Neural progenitor cell (in vitro differentiated cells): ENCODE results near the gene GFER. TPM values are rescaled to one million over a fixed set of nuclear protein-coding genes. Genes with fewer than 3 reads are reported as not detected.

Experiments used
- DNase-seq: peaks from one replicate; pipeline ENCODE4 v3.0.0-alpha.2; 2016; ENCODE audit warnings: low spot score
- H2AFZ ChIP-seq: fragments of 200-600 bp; sonication (generic); replicated peaks from 2 replicates; pipeline ENCODE4 v1.6.1; 2016; ENCODE audit warnings: antibody characterized with exemption
- H3F3A ChIP-seq: fragments of 200-600 bp; sonication (generic); 2 replicates; pipeline ENCODE4 v1.6.1; 2016; ENCODE audit warnings: antibody characterized with exemption, low read depth
- H3K27ac ChIP-seq: fragments of 200-600 bp; sonication (generic); 2 replicates; pipeline ENCODE4 v1.5.1; 2016; ENCODE audit warnings: mild to moderate bottlenecking
- H3K27me3 ChIP-seq: fragments of 200-600 bp; sonication (generic); 2 replicates; pipeline ENCODE4 v1.6.1; 2016; ENCODE audit warnings: mild to moderate bottlenecking, moderate library complexity
- H3K36me3 ChIP-seq: fragments of 200-600 bp; sonication (generic); 2 replicates; pipeline ENCODE4 v1.5.1; 2016
- H3K4me1 ChIP-seq: fragments of 200-600 bp; sonication (generic); 2 replicates; pipeline ENCODE4 v1.6.1; 2016; ENCODE audit warnings: mixed run types
- H3K4me2 ChIP-seq: fragments of 200-600 bp; sonication (generic); 2 replicates; pipeline ENCODE4 v1.6.1; 2016
- H3K4me3 ChIP-seq: fragments of 200-600 bp; sonication (generic); 2 replicates; pipeline ENCODE4 v1.5.1; 2016
- H3K79me2 ChIP-seq: fragments of 200-600 bp; sonication (generic); 2 replicates; pipeline ENCODE4 v1.6.1; 2016; ENCODE audit warnings: low read depth
- H3K9ac ChIP-seq: fragments of 200-600 bp; sonication (generic); 2 replicates; pipeline ENCODE4 v1.6.1; 2016
- H3K9me3 ChIP-seq: fragments of 200-600 bp; sonication (generic); 2 replicates; pipeline ENCODE4 v1.5.1; 2016; ENCODE audit warnings: low read depth
- H4K20me1 ChIP-seq: fragments of 200-600 bp; sonication (generic); 2 replicates; pipeline ENCODE4 v1.6.1; 2016; ENCODE audit warnings: low read depth
- H3K27ac Mint-ChIP-seq: 3 replicates; pipeline ENCODE4 v1.8.0; 2021; ENCODE audit warnings: mixed read lengths
- H3K27me3 Mint-ChIP-seq: 2 replicates; pipeline ENCODE4 v1.8.0; 2022; ENCODE audit warnings: low read depth, mild to moderate bottlenecking, inconsistent platforms, moderate library complexity, mixed read lengths; ENCODE audit not compliant: insufficient read depth
- H3K36me3 Mint-ChIP-seq: 3 replicates; pipeline ENCODE4 v1.8.0; 2021; ENCODE audit warnings: mixed read lengths
- H3K4me1 Mint-ChIP-seq: 3 replicates; pipeline ENCODE4 v1.8.0; 2021; ENCODE audit warnings: mixed read lengths
- H3K4me3 Mint-ChIP-seq: 3 replicates; pipeline ENCODE4 v1.8.0; 2021; ENCODE audit warnings: mild to moderate bottlenecking, moderate library complexity, mixed read lengths
- H3K9me3 Mint-ChIP-seq: 3 replicates; pipeline ENCODE4 v1.8.0; 2020; ENCODE audit warnings: mixed read lengths
- EZH2 ChIP-seq: fragments of 200-600 bp; sonication (generic); IDR thresholded peaks from 2 replicates; pipeline ENCODE4 v1.6.1; 2017; ENCODE audit warnings: antibody characterized with exemption, mild to moderate bottlenecking, moderate library complexity
- EZH2phosphoT487 ChIP-seq: fragments of 200-600 bp; sonication (generic); IDR thresholded peaks from 2 replicates; pipeline ENCODE4 v1.6.1; 2017; ENCODE audit warnings: antibody characterized with exemption
- total RNA-seq: library from RNA; depleted of rRNA; stranded (reverse); fragments of >200 nt; gene quantifications from 2 replicates; pipeline ENCODE4 v1.2.3, GENCODE V29; 2015; ENCODE audit warnings: low replicate concordance
- TF ChIP-seq, protein P1 (sequence below): fragments of 200-600 bp; sonication (generic); IDR thresholded peaks from 2 replicates; pipeline ENCODE4 v1.5.1; 2017; ENCODE audit warnings: antibody characterized with exemption, mild to moderate bottlenecking

GFER gene
- total RNA-seq, 1 donor from 2014 or later = 35.1 TPM

DNA sequence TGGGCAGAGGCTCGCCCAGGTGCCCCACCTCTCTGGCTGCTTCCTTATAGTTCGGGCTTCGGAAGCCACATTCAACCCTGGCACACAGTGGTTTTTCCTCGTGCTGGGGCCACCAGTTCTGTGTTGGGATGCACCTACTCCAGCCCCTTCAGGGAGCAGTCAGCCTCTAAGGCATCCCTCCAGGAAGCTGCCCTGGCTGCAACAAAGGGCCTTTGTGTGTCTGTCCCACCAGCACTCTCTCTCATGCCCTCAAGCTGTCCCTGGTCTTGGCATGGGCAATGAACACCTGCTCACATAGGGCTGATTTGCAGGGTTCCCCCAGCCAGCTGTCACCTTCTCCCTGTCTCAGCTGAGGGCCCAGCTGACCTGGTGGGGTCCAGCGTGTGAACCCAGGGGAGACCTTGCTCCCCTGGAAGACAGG lies 2.0 kb upstream of the GFER start:
- TF ChIP-seq, protein P1, sequence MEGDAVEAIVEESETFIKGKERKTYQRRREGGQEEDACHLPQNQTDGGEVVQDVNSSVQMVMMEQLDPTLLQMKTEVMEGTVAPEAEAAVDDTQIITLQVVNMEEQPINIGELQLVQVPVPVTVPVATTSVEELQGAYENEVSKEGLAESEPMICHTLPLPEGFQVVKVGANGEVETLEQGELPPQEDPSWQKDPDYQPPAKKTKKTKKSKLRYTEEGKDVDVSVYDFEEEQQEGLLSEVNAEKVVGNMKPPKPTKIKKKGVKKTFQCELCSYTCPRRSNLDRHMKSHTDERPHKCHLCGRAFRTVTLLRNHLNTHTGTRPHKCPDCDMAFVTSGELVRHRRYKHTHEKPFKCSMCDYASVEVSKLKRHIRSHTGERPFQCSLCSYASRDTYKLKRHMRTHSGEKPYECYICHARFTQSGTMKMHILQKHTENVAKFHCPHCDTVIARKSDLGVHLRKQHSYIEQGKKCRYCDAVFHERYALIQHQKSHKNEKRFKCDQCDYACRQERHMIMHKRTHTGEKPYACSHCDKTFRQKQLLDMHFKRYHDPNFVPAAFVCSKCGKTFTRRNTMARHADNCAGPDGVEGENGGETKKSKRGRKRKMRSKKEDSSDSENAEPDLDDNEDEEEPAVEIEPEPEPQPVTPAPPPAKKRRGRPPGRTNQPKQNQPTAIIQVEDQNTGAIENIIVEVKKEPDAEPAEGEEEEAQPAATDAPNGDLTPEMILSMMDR = no peak
- TF ChIP-seq EZH2phosphoT487 (no peak), EZH2 (no peak)
- peak overlapping the region; percentile 42 for H3K4me2 ChIP-seq
- no peak overlapping the region for H2AFZ ChIP-seq
- Mint-ChIP-seq H3K27me3 (peaks cover 24% of the 10 kb centered on the region), H3K27ac (no peak overlapping the region), H3K4me3 (peak overlapping the region; percentile 82), H3K36me3 (peaks cover 8% of the 10 kb centered on the region), H3K9me3 (no peaks in the 10 kb centered on the region), H3K4me1 (peaks cover 27% of the 10 kb centered on the region)
- peaks cover 43% of the 10 kb centered on the region for H4K20me1 ChIP-seq
- no peak overlapping the region for H3K27ac ChIP-seq
- no peak for DNase-seq
- no peak overlapping the region for H3K4me3 ChIP-seq
- no peaks in the 10 kb centered on the region for H3K36me3 ChIP-seq
- peaks cover 37% of the 10 kb centered on the region for H3K4me1 ChIP-seq
- H3K79me2 ChIP-seq = peaks cover 14% of the 10 kb centered on the region
- H3K9ac ChIP-seq = no peak overlapping the region
- H3K9me3 ChIP-seq = no peaks in the 10 kb centered on the region
- peaks cover 26% of the 10 kb centered on the region for H3F3A ChIP-seq
- H3K27me3 ChIP-seq = peaks cover 56% of the 10 kb centered on the region

DNA sequence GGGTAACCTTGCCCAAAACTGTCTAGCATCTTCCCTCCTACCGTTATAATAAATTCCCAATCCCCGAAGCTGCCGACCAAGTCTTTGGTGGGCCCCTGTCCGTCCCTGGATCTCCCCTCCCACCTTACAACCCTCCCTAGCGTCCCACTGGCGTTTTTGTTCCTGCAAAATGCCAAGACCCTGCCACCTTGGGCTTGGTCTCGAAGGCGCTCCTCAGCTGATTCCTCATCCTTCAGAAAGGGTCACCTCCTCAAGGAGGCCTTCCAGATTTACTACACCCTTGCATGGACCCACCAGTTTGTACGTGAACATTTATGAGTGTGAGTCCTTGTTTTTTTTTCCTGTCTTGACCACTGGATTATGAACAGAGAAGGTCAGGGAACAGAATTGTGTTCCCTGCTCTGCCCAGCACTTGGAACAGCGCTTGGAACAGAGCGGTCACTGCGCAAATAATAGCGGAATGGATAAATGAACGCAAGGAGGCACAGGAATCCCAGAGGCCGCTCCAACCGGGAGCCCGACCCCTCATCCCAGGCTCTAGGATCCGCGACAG lies 926 bp upstream of the GFER start:
- no peaks in the 10 kb centered on the region for H3K9me3 Mint-ChIP-seq
- H4K20me1 ChIP-seq = peaks cover 37% of the 10 kb centered on the region
- DNase-seq = no peak
- peak overlapping the region; percentile 93 for H3K4me2 ChIP-seq
- TF ChIP-seq EZH2phosphoT487 (no peak), EZH2 (no peak)
- TF ChIP-seq, protein P1 = no peak
- peak overlapping the region; percentile 82 for H3K4me3 Mint-ChIP-seq
- no peaks in the 10 kb centered on the region for H3K36me3 ChIP-seq
- H3K79me2 ChIP-seq = peaks cover 14% of the 10 kb centered on the region
- peaks cover 37% of the 10 kb centered on the region for H3K4me1 ChIP-seq
- peaks cover 27% of the 10 kb centered on the region for H3K4me1 Mint-ChIP-seq
- H2AFZ ChIP-seq = peak overlapping the region; percentile 90
- peaks cover 56% of the 10 kb centered on the region for H3K27me3 ChIP-seq
- no peaks in the 10 kb centered on the region for H3K9me3 ChIP-seq
- no peak overlapping the region for H3K27ac ChIP-seq
- peaks cover 26% of the 10 kb centered on the region for H3F3A ChIP-seq
- peak overlapping the region; percentile 95 for H3K4me3 ChIP-seq
- no peak overlapping the region for H3K9ac ChIP-seq
- peak overlapping the region; percentile 10 for H3K27ac Mint-ChIP-seq
- peaks cover 8% of the 10 kb centered on the region for H3K36me3 Mint-ChIP-seq
- H3K27me3 Mint-ChIP-seq = peaks cover 24% of the 10 kb centered on the region

DNA sequence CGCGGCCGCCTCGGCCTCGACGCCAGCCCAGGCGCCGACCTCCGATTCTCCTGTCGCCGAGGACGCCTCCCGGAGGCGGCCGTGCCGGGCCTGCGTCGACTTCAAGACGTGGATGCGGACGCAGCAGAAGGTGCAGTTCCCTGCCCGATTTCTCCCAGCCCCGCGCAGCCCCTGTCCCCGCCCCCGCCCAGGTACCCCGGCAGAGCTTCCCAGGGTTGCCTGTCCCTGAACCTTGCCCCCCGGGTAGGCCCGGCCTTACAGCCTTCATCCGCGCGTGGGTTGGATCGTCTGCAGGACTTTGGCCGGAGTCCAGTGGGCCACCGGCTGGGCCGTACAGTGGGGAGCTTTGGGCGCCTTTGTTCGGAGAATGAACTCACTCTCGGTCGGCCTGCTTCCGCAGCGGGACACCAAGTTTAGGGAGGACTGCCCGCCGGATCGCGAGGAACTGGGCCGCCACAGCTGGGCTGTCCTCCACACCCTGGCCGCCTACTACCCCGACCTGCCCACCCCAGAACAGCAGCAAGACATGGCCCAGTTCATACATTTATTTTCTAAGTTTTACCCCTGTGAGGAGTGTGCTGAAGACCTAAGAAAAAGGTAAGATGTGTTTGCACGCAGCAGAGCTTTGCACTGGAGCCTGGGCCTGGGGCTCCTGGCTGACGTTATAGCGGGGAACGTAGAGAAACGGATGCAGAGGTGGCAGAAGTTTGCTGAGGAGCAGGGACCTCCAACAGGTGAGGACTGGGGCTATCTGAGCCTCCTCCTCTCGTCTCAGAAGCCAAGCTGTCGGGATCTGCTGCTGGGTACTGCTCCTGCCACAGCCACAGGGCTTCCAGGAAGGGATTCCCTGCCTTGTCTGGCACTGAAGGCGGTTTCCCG lies 593 bp downstream of the GFER start:
- H2AFZ ChIP-seq = peak overlapping the region; percentile 93

More for the DNA sequence above, 593 bp downstream of the GFER start:
- TF ChIP-seq, protein P1 = no peak
- no peak for TF ChIP-seq EZH2phosphoT487
- TF ChIP-seq EZH2 = no peak
- peak overlapping the region; percentile 95 for H3K4me3 ChIP-seq
- peak overlapping the region; percentile 93 for H3K4me2 ChIP-seq
- DNase-seq = peak; percentile 59
- Mint-ChIP-seq H3K4me1 (peaks cover 30% of the 10 kb centered on the region), H3K27ac (no peak overlapping the region), H3K27me3 (peaks cover 33% of the 10 kb centered on the region), H3K36me3 (peaks cover 10% of the 10 kb centered on the region), H3K4me3 (peak overlapping the region; percentile 89), H3K9me3 (no peaks in the 10 kb centered on the region)
- no peaks in the 10 kb centered on the region for H3K36me3 ChIP-seq
- H4K20me1 ChIP-seq = peaks cover 32% of the 10 kb centered on the region
- peaks cover 14% of the 10 kb centered on the region for H3K79me2 ChIP-seq
- H3K27ac ChIP-seq = no peak overlapping the region
- no peaks in the 10 kb centered on the region for H3K9me3 ChIP-seq
- H3F3A ChIP-seq = peaks cover 35% of the 10 kb centered on the region
- H3K9ac ChIP-seq = peak overlapping the region; percentile 93
- peaks cover 29% of the 10 kb centered on the region for H3K4me1 ChIP-seq
- H3K27me3 ChIP-seq = peaks cover 56% of the 10 kb centered on the region
